Activated CD4-positive, alpha-beta T cell treated with anti-CD3 and anti-CD28 coated beads for 1 hour (primary cell): ENCODE data around the gene EFNA3.
A peak's percentile ranks its signal among the peaks of the same experiment; 100 is the strongest.

Source experiments
- DNase-seq: peaks from one replicate; pipeline ENCODE4 v3.0.0-alpha.2; 2020

The EFNA3 gene, protein sequence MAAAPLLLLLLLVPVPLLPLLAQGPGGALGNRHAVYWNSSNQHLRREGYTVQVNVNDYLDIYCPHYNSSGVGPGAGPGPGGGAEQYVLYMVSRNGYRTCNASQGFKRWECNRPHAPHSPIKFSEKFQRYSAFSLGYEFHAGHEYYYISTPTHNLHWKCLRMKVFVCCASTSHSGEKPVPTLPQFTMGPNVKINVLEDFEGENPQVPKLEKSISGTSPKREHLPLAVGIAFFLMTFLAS

DNA sequence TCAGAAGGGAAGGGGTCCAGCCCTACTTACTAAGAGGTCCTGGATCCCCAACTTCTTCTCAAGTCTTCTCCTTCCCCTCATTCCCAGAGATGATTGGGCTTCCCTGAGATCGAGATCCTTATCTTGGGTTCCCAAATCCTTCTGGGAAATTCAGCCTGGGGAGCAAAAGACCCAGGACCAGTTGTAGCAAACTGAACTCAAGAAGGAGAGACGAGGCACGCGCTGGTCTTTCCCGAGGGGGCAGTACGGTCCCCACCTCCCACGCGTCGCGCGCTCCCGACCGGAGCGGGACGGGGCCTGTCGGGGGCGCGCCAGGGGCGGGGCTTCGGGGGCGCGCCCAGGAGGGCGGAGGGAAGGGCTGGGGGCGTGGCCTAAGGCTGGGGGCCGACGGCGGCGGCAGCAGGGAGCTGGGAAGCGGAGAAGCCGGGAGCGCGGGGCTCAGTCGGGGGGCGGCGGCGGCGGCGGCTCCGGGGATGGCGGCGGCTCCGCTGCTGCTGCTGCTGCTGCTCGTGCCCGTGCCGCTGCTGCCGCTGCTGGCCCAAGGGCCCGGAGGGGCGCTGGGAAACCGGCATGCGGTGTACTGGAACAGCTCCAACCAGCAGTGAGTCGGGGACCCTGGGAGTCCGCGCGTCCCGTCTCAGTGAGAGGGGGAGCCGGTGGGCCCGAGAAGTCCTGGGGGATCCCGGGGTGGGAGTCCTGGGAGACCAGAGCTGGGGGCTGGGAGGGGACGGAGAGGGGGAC lies at the start of gene EFNA3:
Gene EFNA3 (plus strand): TSS at position 369 of the 741 bp plus-strand sequence. CDS start 105 bp downstream, at position 474.
- DNase-seq: no peak

DNA sequence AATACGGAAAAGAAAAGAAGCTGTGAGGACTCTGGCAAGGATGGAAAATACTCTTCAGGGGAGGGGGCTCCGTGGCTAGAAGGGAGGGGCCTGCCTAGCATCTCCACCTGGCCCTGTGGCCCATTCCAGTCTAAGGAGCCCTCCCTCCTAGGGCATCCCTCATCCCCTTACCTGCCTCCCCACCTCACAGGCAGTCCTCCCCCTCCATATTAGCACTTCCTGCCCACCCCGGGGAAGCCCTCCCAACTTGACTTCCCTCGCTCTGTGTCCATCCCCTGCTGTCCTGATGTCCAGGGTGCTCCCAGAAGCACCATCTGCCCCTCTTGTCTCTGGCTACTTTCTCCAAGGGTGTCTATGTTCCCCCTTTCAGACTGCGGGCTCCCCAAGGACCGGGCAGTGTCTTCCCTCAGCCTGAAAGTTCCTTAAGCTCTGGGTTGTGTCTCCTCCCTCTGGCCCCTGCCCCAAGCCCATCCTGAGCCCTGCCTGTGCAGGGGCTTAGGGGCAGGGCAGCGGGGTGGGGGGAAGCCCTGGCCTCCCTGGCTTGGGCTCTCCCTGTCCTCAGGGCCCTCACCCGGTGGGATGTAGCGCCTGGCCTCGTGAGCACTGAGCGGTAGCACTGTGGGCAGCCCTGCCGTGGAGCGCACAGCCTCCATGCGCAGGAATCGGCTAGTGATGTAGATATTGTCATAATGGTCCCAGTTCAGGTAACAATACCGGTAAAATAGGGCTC lies 49.0 kb upstream of the EFNA3 start:
- no peak for DNase-seq

DNA sequence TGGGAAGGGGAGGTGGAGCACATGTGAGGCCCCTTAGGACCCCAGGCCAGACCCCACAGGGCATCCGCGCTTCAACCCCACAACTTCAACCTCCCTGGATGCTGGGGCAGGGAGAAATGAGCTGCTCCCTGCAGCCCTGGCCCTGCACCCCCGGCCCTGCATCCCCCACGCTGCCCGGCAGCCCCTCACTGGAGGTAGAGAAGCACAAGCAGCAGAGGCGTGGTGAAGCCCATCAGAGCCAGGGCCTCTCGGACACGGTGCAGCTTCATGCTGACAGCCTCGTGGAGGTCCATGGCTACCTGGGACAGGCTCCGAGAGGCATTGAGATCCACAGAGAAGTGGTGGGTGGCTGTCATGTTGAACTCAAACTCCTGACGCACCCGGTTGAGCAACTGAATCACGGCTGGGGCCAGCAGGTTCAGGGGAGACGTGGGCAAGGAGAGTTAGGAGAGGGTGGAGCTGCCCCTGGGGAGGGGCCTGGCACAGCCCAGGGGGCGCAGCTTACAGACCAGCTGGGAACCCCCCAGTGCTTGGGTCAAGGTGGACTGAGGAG lies 48.3 kb upstream of the EFNA3 start:
- no peak for DNase-seq

DNA sequence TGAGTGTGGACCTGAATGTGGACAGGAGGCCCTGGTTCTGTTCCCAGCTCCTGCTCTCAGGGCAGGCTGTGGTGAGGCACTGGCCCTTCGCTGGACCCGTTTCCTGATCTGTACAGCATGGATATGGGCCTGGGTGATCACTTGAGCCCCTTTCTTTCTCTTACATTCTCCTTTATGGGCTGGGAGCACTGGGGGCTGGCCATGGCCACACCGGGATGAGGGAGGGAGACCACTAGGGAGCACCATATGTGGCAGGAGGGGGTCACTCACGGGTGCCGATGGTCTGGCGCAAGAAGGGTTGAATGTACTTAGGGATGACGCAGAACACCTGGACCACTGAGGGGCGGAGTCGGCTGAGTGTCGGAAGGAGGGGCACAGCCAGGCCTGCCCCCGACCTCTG lies 47.7 kb upstream of the EFNA3 start:
- DNase-seq: no peak

DNA sequence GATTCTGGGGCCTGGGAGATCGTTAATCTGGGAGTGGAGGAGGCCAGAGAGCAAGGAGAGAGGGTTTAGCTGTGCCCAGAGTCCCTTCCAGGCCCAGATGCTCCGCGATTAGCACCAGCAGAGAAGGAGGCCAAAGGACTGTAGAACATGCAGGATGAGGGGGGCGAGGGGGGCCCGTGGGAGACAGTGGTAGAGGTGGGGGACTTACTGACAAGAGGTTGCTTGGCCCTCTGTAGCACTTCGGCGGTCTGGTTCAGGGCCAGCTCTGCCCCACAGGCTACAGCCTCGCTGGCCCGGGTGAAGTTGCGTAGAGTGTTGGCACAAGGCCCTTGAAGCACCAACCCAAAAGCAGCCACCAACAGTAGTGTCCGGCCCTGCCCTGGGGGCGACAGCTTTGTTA lies 45.8 kb upstream of the EFNA3 start:
- no peak for DNase-seq

DNA sequence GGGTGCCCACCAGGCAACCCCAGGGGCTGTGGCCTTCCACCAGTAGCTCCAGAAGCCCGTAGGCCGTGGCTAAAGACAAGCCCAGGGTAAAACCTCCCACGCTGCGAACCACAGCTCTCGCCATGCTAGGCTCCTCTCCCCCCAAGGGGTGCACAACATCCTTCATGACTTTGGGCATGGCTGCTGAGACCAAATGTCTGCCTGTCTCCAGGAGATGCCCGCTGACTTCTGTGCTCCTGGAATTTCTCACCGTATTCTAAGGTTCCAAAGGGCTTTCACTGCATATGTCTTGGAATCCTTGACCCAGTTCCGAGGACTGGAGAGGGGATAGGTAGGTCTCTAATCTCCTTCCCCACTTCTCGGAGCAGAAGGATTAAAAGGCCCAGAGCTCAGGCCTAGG lies 45.1 kb upstream of the EFNA3 start, which contains the start of the genes DCST1 and DCST2:
Gene DCST1 (plus strand): TSS at position 301 of the 400 bp plus-strand sequence. CDS start 213 bp downstream, outside the sequence.
Gene DCST2 (minus strand): TSS at position 258 of the 400 bp plus-strand sequence. CDS start 80 bp downstream, at position 178.
- DNase-seq: no peak

DNA sequence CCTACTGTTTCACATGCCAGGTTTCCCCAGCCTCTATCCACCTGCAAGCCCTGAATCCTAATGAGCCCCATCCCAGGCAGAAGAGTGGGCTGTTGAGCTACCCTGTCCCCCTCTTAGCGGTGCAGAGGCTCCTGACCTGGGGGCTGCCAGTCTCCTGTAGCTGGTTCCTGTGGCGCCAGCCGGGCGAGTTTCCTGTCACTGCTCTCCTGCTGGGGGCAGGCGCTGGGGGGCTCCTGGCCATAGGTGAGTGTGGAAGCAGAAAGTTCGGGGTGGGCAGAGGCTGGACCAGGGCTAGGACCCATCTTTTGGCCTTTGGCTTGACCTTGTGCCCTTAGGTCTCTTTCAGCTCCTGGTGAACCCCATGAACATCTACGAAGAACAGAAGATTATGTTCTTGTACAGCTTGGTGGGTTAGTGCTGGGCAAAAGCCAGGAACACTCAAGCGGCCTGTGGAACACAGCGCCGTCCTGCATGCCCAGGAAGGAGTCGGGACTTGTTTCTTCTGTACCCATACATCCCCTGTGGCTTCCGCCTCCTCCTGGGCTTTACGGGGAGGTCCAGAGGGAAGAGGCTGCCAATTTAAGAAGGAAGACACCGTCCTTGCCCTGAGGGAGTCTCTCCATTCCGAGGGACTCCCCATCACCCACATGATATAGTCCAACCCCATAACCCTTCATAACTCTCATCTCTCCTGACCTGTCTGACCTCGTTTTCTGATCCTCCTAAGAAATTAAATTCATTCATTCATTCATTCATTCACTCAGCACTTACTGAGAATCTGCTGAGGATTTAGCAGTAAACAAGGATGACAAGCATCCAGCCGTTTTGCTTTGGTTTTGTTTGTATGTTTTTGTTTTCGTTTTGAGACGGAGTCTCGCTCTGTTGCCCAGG lies 44.1 kb upstream of the EFNA3 start:
- no peak for DNase-seq

DNA sequence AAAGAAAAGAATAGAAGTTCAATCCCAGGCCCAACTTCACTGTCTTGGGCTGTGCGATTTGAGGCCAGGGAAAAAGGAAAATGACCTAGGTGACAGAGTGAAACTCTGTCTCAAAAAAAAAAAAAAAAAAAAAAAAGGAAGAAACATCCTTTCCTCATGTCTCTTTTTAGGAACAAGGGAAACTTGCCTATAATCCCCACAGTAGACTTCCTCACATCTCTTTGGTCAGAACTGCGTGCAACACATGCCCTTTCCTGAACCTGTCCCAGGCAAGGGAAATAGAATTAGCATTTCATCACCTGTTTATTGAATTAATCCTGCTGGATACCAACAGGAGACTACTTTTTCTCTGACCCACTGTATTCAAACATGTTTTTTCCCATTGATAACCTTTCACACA lies 42.7 kb upstream of the EFNA3 start:
- no peak for DNase-seq

DNA sequence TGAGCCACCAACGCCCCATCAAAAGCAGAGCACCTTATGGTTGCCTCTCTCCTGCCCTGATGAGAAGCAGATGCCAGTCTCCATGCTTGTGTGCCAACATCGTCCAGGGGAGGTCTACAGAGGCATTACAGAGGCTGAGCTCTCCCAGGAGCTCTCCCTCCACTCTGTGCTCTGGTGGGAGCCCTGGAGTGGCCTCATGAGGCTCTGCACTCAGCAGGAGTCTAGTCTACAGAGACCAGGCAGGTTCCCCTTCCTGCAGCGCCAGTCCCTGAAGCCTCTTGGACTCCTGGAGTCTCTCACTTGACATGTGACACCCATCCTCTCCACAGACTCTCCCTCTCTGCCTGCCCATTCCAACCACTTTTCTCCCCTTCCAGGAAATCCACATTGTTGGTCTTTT lies 41.6 kb upstream of the EFNA3 start:
- no peak for DNase-seq

DNA sequence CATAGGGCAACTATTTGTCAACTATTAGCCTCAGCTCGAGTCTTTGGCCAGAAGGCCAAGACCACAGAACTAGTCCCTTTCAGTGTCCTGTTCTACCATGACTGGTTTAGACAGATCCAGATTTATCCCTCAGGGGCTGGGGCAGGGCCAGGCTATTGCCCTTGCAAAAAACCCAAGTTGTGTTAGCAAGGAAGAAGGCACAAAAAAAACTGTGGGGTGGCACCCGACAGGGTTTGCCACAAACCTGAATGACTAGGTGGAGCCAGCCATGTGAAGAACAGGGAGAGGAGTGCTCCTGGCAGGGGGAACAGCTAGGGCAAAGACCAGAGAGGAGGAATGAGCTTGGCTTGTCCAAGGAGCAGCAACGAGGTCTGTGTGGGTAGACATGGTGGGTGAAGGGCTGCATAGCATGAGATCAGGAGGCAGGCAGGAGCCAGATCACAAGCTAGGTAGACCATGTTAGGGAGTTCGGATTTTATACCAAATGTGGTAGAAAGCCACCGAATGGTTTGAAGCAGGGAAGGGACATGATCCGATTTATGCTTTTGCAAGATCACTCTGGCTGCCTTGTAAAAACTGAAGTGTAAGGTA lies 40.7 kb upstream of the EFNA3 start:
- no peak for DNase-seq

DNA sequence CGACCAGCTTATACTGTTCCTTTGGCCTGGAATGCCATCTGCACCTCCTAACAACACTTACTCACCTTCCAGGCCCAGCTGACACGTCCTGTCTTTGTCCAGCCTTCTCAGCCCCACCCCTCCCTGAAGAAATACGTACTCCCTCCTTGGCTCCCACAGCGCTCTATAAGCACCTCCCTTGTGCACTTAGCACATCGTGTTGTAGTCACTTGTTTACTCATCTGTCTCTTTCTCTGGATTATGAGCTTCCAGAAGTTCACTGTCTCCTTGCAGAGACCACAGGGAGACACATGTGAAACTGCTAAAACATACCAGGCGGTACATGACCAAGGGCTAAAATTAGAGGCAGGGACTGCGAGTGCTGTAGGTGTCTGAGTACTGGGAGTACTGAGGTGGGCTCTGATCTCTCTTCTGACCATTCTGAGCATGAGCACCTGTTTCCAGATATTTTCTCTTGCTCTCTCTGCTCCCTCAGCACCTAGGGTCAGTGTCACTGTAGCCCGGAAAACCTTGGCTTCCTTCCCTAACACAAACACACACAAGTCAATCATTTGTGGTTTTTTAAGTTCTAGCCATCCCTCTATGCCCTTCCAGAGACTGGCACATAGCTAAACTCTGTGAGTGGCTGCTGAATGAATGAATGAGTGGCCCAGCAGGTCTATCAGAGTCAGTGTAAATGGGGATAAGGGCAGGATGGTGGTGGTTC lies 39.9 kb upstream of the EFNA3 start:
- no peak for DNase-seq

DNA sequence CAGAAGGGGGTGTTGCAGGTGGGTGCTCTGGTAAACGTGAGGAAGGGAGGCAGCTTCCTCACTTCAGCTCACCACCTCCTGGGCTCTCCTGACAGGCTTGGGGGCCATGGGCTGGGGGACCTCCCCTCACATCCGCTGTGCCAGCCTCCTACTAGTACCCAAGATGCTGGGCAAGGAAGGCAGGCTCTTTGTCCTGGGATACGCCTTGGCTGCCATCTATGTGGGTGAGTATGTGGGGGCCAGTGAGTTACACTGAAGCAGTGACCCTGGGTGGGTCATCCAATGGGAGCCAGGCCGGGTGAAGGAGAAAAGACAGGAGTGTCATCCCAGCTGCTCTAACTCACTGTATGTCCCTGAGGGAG lies 39.3 kb upstream of the EFNA3 start:
- no peak for DNase-seq

DNA sequence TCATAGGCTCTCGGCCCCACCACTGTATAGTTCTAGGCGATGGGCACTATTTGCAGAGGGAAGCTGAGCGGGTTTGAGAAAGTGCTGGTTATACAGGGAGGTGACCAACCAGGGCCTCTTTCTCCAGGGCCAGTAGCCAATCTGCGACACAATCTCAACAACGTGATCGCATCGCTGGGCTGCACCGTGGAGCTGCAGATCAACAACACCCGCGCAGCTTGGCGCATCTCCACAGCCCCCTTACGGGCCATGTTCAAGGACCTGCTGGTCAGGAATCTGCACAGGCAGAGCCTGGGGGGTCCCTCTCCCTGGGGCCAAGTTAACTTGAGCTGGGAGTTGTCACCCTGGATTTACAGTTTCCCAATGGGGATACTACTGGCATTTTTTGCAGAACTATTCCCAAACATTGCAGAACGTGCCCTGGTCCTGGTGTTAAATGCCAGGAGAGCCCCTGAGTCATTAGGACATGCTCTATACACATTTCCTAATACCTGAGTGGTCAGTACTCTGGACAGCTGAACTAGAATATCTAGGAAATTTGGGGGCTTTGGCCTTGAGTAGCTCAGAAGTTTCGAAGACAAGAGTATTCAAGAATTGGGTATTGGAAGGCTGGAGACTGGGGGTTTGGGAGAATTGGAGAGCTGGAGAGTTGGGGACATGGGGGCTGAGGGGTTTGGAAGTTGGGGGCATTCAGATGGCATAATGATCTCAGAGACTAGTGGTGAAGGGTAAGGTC lies 38.1 kb upstream of the EFNA3 start:
- no peak for DNase-seq

DNA sequence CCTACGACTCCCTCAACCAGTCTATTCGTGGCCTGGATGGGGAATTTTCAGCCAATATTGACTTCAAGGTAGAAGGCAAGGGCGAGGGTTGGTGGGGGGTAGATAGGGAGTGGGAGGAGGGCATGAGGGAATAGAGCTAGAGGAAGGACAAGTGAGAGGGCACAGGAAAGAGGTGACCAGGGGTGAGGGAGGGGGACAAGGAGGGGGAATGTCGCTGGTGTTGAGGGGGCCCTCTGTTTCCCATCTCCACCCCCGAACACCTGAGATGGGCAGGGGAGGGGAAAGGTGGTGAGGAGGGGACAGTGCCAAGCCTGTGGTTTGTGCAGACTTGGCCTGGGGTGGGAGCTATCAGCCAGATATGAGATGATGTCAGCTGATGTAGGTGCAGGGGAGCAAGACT lies 35.8 kb upstream of the EFNA3 start:
- no peak for DNase-seq

DNA sequence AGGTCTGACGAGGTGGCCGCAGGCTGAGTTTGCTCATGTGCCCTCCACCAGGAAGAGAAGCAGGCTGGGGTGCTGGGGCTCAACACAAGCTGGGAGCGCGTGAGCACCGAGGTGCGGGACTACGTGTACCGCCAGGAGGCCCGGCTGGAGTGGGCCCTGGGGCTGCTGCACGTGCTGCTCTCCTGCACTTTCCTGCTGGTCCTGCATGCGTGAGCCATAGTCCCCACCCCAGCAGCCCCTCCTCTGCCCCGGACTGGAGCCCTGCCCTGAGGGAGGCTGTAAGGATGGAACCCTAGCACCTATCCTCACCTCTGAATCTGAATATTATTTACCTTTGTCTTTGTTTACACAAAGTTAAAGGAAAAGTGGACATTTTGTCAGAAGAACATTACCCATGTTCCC lies 35.3 kb upstream of the EFNA3 start:
- no peak for DNase-seq

DNA sequence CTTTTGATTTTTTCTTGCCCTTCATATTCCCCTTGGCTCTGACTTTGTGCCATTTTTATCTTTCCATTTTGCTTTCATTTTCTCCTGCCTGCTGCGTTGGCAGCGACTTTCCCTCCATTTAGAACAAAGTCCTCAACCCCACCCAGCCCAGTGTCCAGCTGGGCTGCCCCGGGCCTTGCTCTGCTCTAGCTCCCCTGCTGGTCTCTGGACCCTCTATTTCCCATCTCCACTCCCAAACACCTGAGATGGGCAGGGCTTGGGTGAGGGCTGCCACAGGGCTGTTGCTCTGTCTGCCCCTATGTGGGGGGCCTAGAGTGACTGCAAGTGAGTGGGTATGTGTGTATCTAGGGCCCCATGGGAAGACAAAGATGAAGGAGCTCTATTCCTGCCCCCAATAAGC lies 34.8 kb upstream of the EFNA3 start:
- DNase-seq: no peak

DNA sequence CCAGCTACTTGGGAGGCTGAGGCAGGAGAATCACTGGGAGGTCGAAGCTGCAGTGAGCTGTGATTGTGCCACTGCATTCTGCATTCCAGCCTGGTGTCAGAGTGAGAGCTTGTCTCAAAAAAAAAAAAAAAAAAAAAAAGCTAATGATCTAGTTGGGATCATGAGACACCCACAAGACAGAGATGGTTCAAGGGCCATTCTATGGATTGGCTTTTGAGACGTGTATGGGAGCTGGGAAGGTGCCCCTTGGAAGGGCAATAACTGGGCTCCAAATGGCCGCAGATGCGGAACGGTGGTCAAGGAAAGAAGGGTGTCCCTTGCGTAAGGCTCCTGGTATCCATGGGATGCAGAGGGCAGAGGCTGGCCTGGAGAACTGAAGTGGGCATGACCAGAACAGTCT lies 34.3 kb upstream of the EFNA3 start:
- no peak for DNase-seq

DNA sequence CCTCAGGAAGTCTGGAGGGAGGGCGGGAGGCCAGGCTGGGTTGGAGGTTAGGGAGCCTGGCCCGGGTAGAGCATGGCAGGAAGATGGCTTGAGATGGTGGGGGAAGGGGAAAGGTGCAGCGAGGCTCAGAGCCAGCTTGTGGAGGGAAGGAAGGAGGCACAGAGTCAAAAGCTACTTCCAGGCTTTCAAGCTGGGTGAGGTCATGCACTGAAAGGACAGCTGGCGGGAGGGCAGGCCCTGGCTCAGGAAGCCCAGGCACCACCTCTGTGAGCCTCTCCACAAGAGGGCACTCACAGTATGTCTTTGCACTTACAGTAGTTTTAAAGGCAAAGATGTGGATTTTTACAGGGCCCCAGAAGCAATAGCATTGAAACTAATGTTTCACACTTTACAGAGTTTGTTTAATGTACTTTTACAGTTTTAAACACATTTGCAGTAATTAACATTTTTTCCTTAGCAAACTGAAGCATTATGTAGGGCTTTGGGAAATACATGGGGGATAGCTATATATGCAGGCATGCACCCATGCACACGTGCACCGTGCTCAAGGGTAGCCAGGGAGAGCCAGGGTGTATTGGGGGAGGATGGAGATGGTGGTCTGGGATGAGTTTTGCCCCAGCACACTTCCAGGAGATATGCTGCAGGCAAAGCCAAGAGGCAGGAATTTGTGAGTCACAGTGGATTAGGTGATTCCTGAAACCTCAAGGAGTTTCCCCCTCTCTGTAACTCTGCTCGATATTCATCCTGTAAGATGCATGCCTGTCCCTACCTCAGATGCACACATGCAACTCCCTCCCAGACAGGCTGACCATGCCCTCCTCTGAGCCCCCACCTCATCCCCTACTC lies 33.6 kb upstream of the EFNA3 start:
- DNase-seq: peak; percentile 45

DNA sequence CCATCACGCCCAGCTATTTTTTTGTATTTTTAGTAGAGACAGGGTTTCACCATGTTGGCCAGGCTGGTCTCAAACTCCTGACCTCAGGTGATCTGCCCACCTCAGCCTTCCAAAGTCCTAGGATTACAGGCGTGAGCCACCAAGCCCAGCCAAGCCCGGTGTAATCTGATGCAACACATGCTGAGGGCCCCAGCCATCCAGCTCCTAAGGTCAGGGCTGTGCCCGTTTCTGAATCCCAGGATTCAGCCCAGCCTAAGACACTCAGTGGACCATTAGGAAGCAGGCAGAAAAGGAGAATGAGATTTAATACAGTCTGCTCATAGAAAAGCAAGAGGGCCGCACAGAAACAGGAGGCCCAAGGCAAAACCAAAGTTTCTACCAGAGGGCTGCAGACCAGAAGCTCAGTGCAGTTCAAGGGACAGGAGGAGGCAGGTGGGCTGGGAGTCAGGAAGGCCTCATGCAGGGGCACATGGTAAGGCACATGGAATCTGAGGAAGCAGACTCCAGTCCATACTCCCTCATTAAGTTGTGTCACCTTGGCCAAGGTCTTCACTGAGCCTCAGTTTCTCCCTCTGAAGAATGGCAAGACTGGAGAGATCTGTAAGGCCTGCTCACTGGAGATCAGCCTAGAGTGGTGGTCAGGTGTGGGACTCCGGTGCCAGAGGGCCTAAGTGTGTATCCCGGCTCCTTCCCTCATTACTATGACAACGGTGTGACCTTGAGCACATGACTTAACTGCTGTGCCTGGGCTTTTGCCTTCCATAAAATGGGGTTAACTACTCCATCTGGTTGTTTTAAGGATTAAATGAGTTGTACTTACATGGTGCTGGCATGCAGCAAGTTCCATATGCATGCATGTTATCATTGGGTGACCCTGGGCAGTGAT lies 29.9 kb upstream of the EFNA3 start:
- no peak for DNase-seq
